Measurements from ENCODE around the gene C12orf42. TPM values are rescaled to one million over a fixed set of nuclear protein-coding genes. Genes with fewer than 3 reads are reported as not detected.
"Not testable (repeated sequence)": the region's sequence is repeated elsewhere in the genome, so short reads cannot be mapped to it uniquely, and the experiment has no call there.

The C12orf42 gene
- total and polyA plus RNA-seq, 2 donors (not counting 1 experiment from before 2014, with no cell fraction given): 25.6 to 138 TPM

- H3K4me1 Mint-ChIP-seq: peaks cover 43% of the 10 kb centered on the region
- intact Hi-C loops (cut with micrococcal nuclease); H3K4me3 ChIP-seq (ENCODE audit: control extremely low read depth in 1 of 5, extremely low read depth in 1 of 5, insufficient read depth in 1 of 5, low read depth in 2 of 5, low read length in 4 of 5); H3K4me3 Mint-ChIP-seq; H3K9ac ChIP-seq (ENCODE audit: low read length); H3K4me1 ChIP-seq (ENCODE audit: control insufficient read depth in 2 of 2, insufficient read depth in 2 of 2, low read length in 2 of 2); ATAC-seq (ENCODE audit: low read depth); H2AFZ ChIP-seq (ENCODE audit: insufficient read depth, low read depth, low read length, poor library complexity, severe bottlenecking); H3K4me2 ChIP-seq (replicated peaks; ENCODE audit: low read depth, low read length, poor library complexity, severe bottlenecking); H3K27ac Mint-ChIP-seq; POLR2A ChIA-PET; H3K27me3 ChIP-seq (replicated peaks in 1 of 4; ENCODE audit: control extremely low read depth in 1 of 4, control insufficient read depth in 3 of 4, insufficient read depth in 4 of 4, low read length in 3 of 4); H4K20me1 ChIP-seq (ENCODE audit: control insufficient read depth, insufficient read depth, low read length, poor library complexity, severe bottlenecking); H3K27ac ChIP-seq (ENCODE audit: low read length in 2 of 2); DNase-seq; H3K9me3 ChIP-seq (ENCODE audit: control extremely low read depth in 1 of 3, control insufficient read depth in 2 of 3, insufficient read depth in 1 of 3, low read length in 2 of 3); H3K27me3 Mint-ChIP-seq: not testable (repeated sequence)
- peaks cover 10% of the 10 kb centered on the region for H3K9me3 Mint-ChIP-seq (ENCODE audit: insufficient read depth)
- H3K36me3 ChIP-seq (replicated peaks in 1 of 2; ENCODE audit: control extremely low read depth in 1 of 2, control insufficient read depth in 1 of 2, extremely low read depth in 1 of 2, insufficient read depth in 2 of 2, low read length in 1 of 2): peaks cover 0 to 27% of the 10 kb centered on the region in 2 experiments
- H3K79me2 ChIP-seq (ENCODE audit: control insufficient read depth, insufficient read depth, low read length): peaks cover 41% of the 10 kb centered on the region
- WGBS (ENCODE audit: insufficient coverage): 84% methylated on average over 5 of the region's 9 CpGs
- CTCF ChIA-PET: interaction anchor here (0.9 to 2.1 kb wide), 3 partner anchors 24 to 123 kb away, joined by 3 to 4 read pairs (median 3); no protein-coding TSS in a partner anchor
Measured at GRCh38 chr12:103424849-103425586, 70.8 kb downstream of the C12orf42 start.

GRCh38 chr12:103423516-103423910 is 72.3 kb downstream of the C12orf42 start:
- Mint-ChIP-seq H3K4me3 (no peak overlapping the region), H3K4me1 (peaks cover 35% of the 10 kb centered on the region), H3K9me3 (ENCODE audit: insufficient read depth) (peaks cover 10% of the 10 kb centered on the region), H3K27me3 (no peaks in the 10 kb centered on the region), H3K27ac (no peak overlapping the region)
- Histone ChIP-seq H3K4me3 (ENCODE audit: control extremely low read depth in 1 of 5, extremely low read depth in 1 of 5, insufficient read depth in 1 of 5, low read depth in 2 of 5, low read length in 4 of 5) (no peak overlapping the region), H4K20me1 (ENCODE audit: control insufficient read depth, insufficient read depth, low read length, poor library complexity, severe bottlenecking) (peaks cover 5% of the 10 kb centered on the region), H2AFZ (ENCODE audit: insufficient read depth, low read depth, low read length, poor library complexity, severe bottlenecking) (no peak overlapping the region), H3K79me2 (ENCODE audit: control insufficient read depth, insufficient read depth, low read length) (peaks cover 45% of the 10 kb centered on the region), H3K27ac (ENCODE audit: low read length in 2 of 2) (no peak overlapping the region), H3K4me1 (ENCODE audit: control insufficient read depth in 2 of 2, insufficient read depth in 2 of 2, low read length in 2 of 2) (peaks cover 6% of the 10 kb centered on the region in 2 donors), H3K4me2 (replicated peaks; ENCODE audit: low read depth, low read length, poor library complexity, severe bottlenecking) (no peak overlapping the region), H3K9me3 (ENCODE audit: control extremely low read depth in 1 of 3, control insufficient read depth in 2 of 3, insufficient read depth in 1 of 3, low read length in 2 of 3) (peaks cover 1 to 5% (median 4%) of the 10 kb centered on the region in 3 donors), H3K27me3 (replicated peaks in 1 of 4; ENCODE audit: control extremely low read depth in 1 of 4, control insufficient read depth in 3 of 4, insufficient read depth in 4 of 4, low read length in 3 of 4) (no peaks in the 10 kb centered on the region), H3K36me3 (replicated peaks in 1 of 2; ENCODE audit: control extremely low read depth in 1 of 2, control insufficient read depth in 1 of 2, extremely low read depth in 1 of 2, insufficient read depth in 2 of 2, low read length in 1 of 2) (peaks cover 0 to 27% of the 10 kb centered on the region in 2 experiments), H3K9ac (ENCODE audit: low read length) (no peak overlapping the region)
- whole genome bisulfite sequencing (ENCODE audit: insufficient coverage): no CpG with 5 or more reads among the region's 2 CpGs
- ChIA-PET CTCF (interaction anchor here (2.1 kb wide), 1 partner anchor 125 kb away, joined by 4 read pairs; no protein-coding TSS in a partner anchor), POLR2A (no interaction called here)
- no peak for TF ChIP-seq CTCF (IDR thresholded peaks at IDR 0.05)
- TF ChIP-seq EZH2 (IDR thresholded peaks at IDR 0.05; ENCODE audit: borderline replicate concordance, insufficient read depth, low read depth, low read length, poor library complexity, severe bottlenecking): no peak
- no peak for DNase-seq
- intact Hi-C loops (cut with micrococcal nuclease): no loop called here
- no peak for ATAC-seq (ENCODE audit: low read depth)
